Neural progenitor cell (in vitro differentiated cells): ENCODE results near the gene DYSF.

Source experiments
- EZH2 ChIP-seq: fragments of 200-600 bp; sonication (generic); IDR thresholded peaks from 2 replicates; pipeline ENCODE4 v1.6.1; 2017; ENCODE audit warnings: antibody characterized with exemption, mild to moderate bottlenecking, moderate library complexity
- EZH2phosphoT487 ChIP-seq: fragments of 200-600 bp; sonication (generic); IDR thresholded peaks from 2 replicates; pipeline ENCODE4 v1.6.1; 2017; ENCODE audit warnings: antibody characterized with exemption
- TF ChIP-seq, protein P1 (sequence below): fragments of 200-600 bp; sonication (generic); IDR thresholded peaks from 2 replicates; pipeline ENCODE4 v1.5.1; 2017; ENCODE audit warnings: antibody characterized with exemption, mild to moderate bottlenecking

DNA sequence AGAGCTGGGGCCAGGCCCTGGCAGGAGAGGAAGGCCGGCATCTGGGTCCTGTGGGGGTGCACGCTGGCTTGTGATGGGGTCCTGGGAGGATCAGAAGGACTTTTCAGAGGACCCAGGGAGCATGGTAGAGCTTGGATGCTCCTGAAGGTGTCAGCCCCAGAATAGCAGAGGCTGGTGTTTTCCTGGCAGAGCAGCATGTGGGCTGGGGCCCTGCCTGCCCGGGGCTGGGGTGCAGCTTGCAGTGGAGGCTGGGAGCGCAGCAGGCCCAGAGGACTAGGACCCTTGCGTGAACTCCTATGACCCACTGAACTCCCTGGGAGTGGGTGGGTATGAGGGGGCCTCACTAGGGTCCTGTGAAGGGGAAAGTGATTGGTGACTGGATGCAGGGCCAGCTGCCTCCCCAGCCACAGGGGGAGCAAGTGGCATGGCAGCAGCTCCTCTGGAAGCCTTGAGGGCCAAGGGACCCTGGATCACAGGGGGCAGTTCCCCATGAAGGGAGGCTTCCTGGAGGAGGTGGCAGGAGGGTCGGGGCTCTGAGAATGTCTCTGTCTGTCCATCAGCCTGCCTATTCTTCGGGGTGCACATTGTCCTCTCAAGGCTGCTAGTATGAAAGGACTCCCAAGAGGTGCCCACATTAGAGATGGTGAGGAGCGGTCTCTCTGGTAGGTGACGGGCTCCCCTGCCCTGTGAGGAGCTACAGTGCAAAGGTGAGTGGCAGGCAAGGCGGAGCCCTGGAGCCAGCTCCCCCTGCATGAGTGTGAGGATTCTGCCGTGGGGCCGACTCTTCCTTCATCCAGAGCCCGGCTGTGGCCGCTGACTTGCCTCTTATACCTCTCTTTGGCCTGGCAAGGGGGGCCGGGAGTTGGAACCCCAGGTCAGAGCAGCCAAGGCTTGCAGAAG, 249.0 kb downstream of the DYSF start:
- TF ChIP-seq, protein P1, sequence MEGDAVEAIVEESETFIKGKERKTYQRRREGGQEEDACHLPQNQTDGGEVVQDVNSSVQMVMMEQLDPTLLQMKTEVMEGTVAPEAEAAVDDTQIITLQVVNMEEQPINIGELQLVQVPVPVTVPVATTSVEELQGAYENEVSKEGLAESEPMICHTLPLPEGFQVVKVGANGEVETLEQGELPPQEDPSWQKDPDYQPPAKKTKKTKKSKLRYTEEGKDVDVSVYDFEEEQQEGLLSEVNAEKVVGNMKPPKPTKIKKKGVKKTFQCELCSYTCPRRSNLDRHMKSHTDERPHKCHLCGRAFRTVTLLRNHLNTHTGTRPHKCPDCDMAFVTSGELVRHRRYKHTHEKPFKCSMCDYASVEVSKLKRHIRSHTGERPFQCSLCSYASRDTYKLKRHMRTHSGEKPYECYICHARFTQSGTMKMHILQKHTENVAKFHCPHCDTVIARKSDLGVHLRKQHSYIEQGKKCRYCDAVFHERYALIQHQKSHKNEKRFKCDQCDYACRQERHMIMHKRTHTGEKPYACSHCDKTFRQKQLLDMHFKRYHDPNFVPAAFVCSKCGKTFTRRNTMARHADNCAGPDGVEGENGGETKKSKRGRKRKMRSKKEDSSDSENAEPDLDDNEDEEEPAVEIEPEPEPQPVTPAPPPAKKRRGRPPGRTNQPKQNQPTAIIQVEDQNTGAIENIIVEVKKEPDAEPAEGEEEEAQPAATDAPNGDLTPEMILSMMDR = no peak
- TF ChIP-seq EZH2phosphoT487 (no peak), EZH2 (no peak)
